Lower leg skin (tissue), 3 donors: ENCODE measurements around the gene MAGI2.

ENCODE experiments used
- CTCF ChIP-seq, 3 donors: fragments of 450-650 bp; IDR thresholded peaks; one replicate each; pipeline ENCODE4 v1.5.1; 2016; ENCODE audit warnings: antibody characterized with exemption in 3 of 3, mild to moderate bottlenecking in 3 of 3, moderate library complexity in 2 of 3
- POLR2A ChIP-seq, 2 donors: fragments of 450-650 bp; IDR thresholded peaks; one replicate each; pipeline ENCODE4 v1.6.1; 2016 to 2017; ENCODE audit warnings: antibody characterized with exemption in 2 of 2, mild to moderate bottlenecking in 1 of 2, moderate library complexity in 1 of 2

DNA sequence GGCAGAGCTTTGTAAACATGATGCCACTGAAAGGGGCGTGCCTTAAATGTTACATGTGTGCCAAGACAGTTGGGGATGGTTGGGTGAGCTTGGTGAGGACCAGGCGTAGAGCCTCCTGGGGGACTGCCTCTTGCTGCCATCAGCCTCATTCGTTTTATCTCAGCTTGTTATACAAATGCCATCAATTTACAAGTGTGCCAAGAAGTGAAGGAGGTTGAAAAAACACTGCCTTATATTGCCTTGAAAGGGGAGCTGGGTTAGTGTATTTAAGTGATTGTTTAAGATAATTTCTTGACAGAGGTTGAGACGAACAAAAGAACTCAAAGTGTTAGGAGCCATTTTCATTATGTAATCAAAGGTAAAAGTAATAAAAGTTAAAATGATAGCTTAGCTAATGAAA lies 1300.2 kb downstream of the MAGI2 start:
- TF ChIP-seq CTCF (IDR thresholded peaks at IDR 0.05) (no peak), POLR2A (IDR thresholded peaks at IDR 0.05) (no peak)
